ENCODE measurements around the gene INTS1. TPM values are rescaled to one million over a fixed set of nuclear protein-coding genes. Genes with fewer than 3 reads are reported as not detected.

Gene INTS1
- total and polyA plus RNA-seq, 11 donors, result 35.5 to 67.4 (median 45.3) TPM

DNA sequence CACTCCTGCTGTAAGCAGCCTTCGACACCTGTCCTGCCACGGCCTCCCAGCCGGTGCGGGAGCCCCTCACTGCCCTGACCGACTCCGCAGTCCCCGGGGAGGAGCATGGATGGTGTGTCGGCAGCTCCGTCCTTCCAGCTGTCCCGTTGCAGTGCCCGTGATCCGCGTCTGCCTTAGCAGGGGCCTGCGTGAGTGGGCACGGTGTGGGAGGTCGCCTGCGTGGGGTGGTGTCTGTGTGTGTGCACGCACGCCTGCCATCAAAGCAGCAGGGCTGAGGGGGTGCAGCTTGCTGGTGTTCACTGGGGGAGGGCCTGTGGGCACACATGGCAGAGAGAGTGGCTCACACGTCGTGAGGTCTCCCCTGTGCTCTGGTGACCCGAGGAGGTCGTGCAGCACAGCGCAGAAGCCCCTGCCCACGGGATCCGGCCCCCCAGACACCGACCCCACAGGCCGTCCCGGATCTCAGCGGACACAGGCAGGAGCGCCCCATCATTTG, 36.6 kb upstream of the INTS1 start:
- peak overlapping the region in 1 of 12 donors; percentile 13 for H3K27ac ChIP-seq
- ATAC-seq (no peak), DNase-seq (no peak)
- intact Hi-C loops (cut with DNase I), result no loop called here
- no peak for TF ChIP-seq CTCF (IDR thresholded peaks at IDR 0.05)
- TF ChIP-seq POLR2A (IDR thresholded peaks at IDR 0.05), result no peak
- 90 to 100% (median 91%) methylated on average over 6 to 31 of the region's 31 CpGs for WGBS, 4 donors
- no peaks in the 10 kb centered on the region for H3K27me3 ChIP-seq
- H3K4me1 ChIP-seq, result peaks cover 12 to 44% (median 34%) of the 10 kb centered on the region in 12 donors
- H3K4me3 ChIP-seq, result no peak overlapping the region
- H3K9me3 ChIP-seq, result no peaks in the 10 kb centered on the region
- H3K36me3 ChIP-seq, result peaks cover 0 to 57% (median 48%) of the 10 kb centered on the region in 9 donors

DNA sequence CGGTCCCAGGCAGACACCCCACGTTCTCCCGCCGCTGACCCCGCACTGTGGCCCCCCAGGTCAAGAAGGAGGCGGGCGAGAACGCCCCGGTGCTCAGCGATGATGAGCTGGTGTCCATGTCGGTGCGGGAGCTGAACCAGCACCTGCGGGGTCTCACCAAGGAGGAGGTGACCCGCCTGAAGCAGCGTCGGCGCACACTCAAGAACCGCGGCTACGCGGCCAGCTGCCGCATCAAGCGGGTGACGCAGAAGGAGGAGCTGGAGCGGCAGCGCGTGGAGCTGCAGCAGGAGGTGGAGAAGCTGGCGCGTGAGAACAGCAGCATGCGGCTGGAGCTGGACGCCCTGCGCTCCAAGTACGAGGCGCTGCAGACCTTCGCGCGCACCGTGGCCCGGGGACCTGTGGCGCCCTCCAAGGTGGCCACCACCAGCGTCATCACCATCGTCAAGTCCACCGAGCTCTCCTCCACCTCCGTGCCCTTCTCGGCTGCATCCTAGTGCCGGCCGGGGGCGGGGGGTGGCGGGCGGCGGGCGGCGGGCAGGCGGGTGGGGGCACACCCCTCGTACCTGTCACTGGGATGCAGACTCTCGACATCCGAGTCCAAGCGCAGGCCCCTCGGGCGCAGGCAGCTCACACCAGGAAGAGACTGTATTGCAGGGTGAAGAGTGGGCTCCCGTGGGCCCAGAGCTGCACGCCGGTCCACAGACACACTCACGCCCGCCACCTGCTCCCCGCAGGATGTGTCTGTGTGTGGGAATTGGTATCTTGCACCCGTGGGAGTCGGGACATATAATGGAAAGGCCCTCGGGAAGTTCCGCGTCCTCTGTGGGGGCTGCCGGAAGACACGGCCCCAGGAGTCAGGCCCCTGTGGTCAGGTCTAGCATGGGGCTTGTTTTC, 35.9 kb upstream of the INTS1 start:
- intact Hi-C loops (cut with DNase I), result loop anchor here in 1 of 10 donors (2.0 kb wide), 1 partner anchor 35 kb away; the partner anchor contains the start of gene INTS1
- TF ChIP-seq POLR2A (IDR thresholded peaks at IDR 0.05), result no peak
- TF ChIP-seq CTCF (IDR thresholded peaks at IDR 0.05), result no peak
- Histone ChIP-seq H3K9me3 (no peaks in the 10 kb centered on the region), H3K36me3 (peaks cover 0 to 64% (median 48%) of the 10 kb centered on the region in 9 donors), H3K4me1 (peaks cover 12 to 47% (median 38%) of the 10 kb centered on the region in 12 donors), H3K27me3 (no peaks in the 10 kb centered on the region), H3K27ac (peak overlapping the region in 7 of 12 donors; percentile 13 to 100 (median 99)), H3K4me3 (no peak overlapping the region)
- DNase-seq (peak in 2 of 5 donors; percentile 30 to 64), ATAC-seq (no peak)
- 94 to 95% (median 94%) methylated on average over 64 to 73 of the region's 73 CpGs for WGBS, 4 donors

GRCh38 chr7:1539181-1539881, 35.1 kb upstream of the INTS1 start:
- WGBS, 4 donors, result 75 to 79% (median 78%) methylated on average over 7 to 36 of the region's 36 CpGs
- H3K4me3 ChIP-seq, result peak overlapping the region in 10 of 12 donors; percentile 45 to 71 (median 62)
- H3K27ac ChIP-seq, result peak overlapping the region; percentile 93 to 100 (median 98)
- H3K4me1 ChIP-seq, result peaks cover 12 to 55% (median 41%) of the 10 kb centered on the region in 12 donors
- no peaks in the 10 kb centered on the region for H3K27me3 ChIP-seq
- peaks cover 0 to 62% (median 48%) of the 10 kb centered on the region in 9 donors for H3K36me3 ChIP-seq
- intact Hi-C loops (cut with DNase I), result loop anchor here in 1 of 10 donors (2.0 kb wide), 1 partner anchor 35 kb away; the partner anchor contains the start of gene INTS1
- no peaks in the 10 kb centered on the region for H3K9me3 ChIP-seq
- TF ChIP-seq POLR2A (IDR thresholded peaks at IDR 0.05), result no peak
- no peak for TF ChIP-seq CTCF (IDR thresholded peaks at IDR 0.05)
- ATAC-seq (no peak), DNase-seq (peak in 2 of 5 donors; percentile 57 to 58)

Measured in heart left ventricle (tissue), 16 donors.